AG10803 (cell line): Measurements from ENCODE around the gene CYFIP1.
"Not testable (repeated sequence)": the region's sequence is repeated elsewhere in the genome, so short reads cannot be mapped to it uniquely, and the experiment has no call there.

Source experiments
- DNase-seq: peaks from one replicate; pipeline ENCODE4 v3.0.0; 2010; ENCODE audit warnings: low read depth
- H3K4me3 ChIP-seq: 2 replicates; pipeline ENCODE4 v1.5.1; 2011; ENCODE audit warnings: mild to moderate bottlenecking, low read length, control low read depth
- TF ChIP-seq, protein P1 (sequence below): conservative IDR thresholded peaks from 2 replicates; pipeline ENCODE4 v1.5.1; 2011; ENCODE audit warnings: mild to moderate bottlenecking, low read length, control low read depth, inconsistent platforms

CYFIP1 gene

DNA sequence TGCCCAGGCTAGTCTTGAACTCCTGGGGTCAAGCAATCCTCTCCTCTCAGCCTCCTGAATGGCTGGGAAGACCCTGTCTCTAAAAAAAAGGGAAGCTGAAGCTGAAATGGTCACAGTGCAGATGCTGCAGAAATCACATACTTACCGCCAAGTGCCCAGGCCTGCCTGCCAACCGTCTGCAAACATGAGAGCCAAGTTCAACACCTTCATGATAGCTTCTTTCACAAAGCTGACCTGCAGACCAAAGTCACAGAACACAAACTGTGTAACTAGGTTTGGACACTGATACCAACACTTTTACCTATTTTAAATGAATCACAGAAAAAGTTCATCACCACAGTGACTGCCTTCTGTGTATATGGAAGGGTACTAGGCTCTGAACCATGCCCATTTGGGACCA is 22.8 kb upstream of the CYFIP1 start:
- no peak for DNase-seq
- H3K4me3 ChIP-seq, result no peak overlapping the region
- TF ChIP-seq, protein P1, sequence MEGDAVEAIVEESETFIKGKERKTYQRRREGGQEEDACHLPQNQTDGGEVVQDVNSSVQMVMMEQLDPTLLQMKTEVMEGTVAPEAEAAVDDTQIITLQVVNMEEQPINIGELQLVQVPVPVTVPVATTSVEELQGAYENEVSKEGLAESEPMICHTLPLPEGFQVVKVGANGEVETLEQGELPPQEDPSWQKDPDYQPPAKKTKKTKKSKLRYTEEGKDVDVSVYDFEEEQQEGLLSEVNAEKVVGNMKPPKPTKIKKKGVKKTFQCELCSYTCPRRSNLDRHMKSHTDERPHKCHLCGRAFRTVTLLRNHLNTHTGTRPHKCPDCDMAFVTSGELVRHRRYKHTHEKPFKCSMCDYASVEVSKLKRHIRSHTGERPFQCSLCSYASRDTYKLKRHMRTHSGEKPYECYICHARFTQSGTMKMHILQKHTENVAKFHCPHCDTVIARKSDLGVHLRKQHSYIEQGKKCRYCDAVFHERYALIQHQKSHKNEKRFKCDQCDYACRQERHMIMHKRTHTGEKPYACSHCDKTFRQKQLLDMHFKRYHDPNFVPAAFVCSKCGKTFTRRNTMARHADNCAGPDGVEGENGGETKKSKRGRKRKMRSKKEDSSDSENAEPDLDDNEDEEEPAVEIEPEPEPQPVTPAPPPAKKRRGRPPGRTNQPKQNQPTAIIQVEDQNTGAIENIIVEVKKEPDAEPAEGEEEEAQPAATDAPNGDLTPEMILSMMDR, result no peak

DNA sequence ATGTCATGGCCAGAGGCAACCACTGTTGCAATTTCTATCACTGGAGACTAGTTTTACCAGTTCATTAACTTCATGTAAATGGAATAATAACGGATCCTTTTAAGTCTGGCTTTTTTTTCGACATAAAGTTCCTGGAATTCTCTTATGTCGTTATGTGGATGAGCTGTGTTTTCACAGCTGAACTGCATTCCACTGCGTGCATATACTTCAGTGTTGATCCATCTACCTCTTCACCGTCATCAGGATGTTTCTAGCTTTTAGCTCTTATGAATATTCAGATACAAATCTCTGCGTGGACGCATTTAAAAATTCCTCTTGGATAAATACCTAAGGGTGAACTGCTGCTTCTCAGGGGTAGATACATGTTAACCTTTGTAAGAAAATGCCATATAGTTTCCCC is 15.6 kb upstream of the CYFIP1 start:
- H3K4me3 ChIP-seq, result no peak overlapping the region
- DNase-seq, result no peak
- TF ChIP-seq, protein P1, result no peak

DNA sequence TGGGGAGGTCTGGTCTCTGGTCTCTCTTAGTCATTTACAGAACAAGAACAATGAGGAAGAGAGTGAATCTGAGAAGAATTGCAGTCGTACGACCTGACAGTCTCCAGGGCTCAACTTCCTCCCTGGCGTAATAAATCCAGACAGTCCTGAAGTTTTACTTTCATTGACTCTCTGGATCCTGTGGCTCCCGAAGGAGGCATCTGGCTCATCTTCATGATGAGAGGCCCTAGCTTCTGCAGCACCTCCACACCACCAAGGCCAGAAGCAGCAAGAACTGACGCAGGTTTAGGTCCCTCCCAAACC is 11.8 kb upstream of the CYFIP1 start:
- H3K4me3 ChIP-seq, result no peak overlapping the region
- no peak for DNase-seq
- TF ChIP-seq, protein P1, result no peak

DNA sequence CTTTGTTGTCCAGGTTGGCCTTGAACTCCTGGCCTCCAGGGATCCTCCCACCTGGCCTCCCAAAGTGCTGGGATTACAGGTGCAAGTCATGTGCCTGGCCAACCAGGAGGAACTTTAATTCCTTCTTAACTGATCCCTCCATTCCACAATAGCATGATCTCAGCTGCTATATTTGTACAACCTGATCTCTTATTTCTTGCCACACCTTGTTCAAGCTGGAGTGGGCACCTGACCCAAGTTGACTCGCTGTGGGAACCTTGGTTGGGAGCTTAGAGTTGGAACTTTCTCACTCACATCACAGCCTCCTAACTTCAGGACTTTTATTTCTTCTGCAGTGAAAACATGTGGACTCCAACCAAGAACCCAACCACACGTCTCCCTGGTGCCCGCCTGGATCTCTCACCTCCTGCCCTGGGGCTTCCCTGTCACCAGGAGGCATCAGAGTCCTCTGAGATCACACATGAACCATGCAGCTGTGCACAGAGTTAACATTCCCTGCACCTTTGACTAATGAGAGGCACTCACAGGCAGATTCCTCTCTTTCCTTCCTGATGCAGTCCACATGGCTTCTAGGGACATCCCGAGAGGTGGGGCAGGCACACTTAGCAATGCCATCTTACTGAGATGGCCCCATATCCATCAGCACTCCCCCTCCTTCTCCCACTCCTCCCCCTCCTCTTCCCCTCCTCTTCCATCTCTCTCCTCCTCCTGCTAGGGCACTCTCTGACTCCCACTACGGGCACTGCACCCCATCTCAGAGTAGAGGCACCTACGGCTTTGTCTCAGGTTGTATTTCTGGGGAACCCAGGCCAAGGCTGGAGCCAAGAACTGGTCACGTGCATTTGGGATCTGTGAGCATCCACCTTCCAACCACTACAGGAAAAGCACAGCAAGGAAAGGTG is 9.7 kb upstream of the CYFIP1 start:
- DNase-seq, result peak; percentile 15
- H3K4me3 ChIP-seq, result no peak overlapping the region
- TF ChIP-seq, protein P1, result no peak

DNA sequence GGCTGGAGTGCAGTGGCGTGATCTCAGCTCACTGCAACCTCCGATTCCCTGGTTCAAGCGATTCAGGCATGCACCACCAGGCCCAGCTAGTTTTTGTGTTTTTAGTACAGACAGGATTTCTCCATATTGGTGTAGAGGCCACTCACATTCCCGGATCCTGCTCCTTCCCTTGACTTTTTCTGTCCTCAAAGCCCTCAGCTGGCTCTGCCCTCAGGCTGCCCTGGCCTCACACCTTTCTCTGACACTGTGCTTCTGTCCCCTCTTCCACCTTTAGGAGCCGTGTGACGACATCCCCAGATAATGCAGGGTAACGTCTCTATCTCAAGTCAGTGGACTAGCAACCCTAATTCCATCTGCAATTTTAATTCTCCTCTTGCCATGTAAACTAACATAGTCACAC is 8.6 kb upstream of the CYFIP1 start:
- no peak for DNase-seq
- TF ChIP-seq, protein P1, result no peak
- H3K4me3 ChIP-seq, result no peak overlapping the region

DNA sequence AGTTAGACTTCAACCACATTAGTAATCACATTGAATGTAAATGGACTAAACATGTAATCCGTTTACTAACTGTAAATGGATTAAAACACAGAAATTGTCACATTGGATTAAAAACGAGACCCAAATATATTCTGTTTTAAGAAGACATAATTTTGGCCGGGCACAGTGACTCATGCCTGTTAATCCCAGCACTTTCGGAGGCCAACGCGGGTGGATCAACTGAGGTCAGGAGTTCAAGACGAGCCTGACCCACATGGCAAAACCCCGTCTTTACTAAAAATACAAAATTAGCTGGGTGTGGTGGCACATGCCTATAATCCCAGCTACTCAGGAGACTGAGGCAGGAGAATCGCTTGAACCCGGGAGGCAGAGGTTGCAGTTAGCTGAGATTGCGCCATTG is 1.8 kb upstream of the CYFIP1 start:
- not testable (repeated sequence) for DNase-seq, H3K4me3 ChIP-seq

DNA sequence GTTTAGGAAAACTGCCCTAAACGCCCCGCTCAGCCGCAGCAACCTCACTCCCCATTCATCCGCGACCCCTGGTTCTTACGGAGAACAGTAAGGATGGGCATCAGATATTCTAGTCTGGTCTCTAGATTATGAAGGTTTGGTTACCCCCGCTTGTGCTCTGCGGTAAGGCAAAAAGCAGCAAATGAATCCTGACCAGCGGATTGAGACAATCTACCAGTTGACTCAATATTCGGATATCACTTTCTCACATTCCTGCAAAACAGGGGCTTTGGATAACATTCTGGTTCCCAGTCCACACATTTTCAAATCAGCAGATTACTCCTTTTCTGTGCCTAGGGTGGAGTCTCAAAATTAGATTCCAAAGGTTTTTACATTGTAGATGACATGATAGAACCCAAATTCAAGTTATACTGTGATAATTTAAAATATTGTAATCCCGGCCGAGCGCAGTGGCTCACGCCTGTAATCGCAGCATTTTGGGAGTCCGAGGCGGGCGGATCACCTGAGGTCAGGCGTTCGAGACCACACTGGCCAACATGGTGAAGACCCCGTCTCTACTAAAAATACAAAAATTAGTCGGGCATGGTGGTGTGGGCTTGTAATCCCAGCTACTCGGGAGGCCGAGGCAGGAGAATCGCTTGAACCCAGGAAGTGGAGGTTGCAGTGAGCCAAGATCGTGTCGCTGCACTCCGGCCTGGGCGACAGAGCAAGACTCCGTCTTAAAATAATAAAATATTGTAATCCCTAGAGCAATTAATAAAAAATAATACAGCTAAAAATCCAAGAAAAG is 1.1 kb upstream of the CYFIP1 start:
- H3K4me3 ChIP-seq, result peak overlapping the region; percentile 93
- DNase-seq, result no peak
- TF ChIP-seq, protein P1, result no peak
